GM18502 (cell line): ENCODE data around the gene ENAH.

Experiments used
- ATAC-seq: cut with Tn5 transposase; IDR thresholded peaks from one replicate; pipeline ENCODE4 v1.9.1; 2021; ENCODE audit warnings: mild to moderate bottlenecking; ENCODE audit not compliant: unreplicated experiment, poor library complexity

The ENAH gene

GRCh38 chr1:225610539-225610938 is 42.4 kb downstream of the ENAH start:
- ATAC-seq: no peak

DNA sequence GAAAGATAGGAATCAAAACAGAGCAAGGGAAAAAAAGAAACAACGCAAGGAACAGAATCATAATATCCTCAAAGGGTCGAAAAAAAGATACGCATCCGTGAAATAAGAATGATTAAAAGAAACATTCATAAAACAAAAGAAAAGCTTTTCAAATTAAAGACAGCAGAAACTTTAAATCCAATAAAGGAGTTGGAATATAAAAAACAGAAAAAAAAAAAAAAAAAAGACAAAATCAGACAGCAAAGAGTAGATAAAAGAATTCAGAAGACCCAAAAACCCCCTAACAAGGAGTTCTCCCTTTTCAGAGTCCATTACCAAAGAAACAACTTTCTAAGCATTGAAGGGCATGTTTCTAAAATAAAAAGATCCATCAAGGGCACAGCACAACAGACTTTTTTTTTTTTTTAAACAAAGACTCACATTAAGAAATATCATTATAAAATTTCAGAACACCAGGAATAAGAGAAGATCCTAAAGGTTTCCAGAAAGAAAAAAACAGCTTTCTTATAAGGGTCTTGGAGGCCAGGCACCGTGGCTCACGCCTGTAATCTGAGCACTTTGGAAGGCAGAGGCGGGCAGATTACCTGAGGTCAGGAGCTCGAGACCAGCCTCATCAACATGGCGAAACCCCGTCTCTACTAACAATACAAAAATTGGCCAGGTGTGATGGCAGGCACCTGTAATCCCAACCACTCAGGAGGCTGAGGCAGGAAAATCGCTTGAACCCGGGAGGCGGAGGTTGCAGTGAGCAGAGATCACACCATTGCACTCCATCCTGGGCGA is 44.7 kb downstream of the ENAH start:
- no peak for ATAC-seq

DNA sequence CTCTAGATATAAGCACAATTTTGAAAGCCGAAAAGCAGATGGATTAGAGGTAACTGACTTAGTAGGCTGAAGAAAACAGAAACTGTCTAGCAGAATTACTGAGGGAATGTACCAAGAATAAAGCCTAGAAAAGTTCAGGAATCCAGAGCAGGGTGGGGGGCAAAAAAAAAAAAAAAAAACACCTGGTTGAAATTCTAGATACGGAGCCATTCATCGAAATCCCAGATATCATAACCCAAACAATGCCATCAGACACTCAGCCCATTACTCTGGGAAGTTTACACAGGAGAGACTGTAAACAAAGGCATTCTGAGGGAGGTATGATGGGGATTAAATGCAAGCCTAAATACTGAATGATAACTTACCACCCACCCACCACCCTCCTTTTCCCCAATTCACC is 45.6 kb downstream of the ENAH start:
- ATAC-seq: no peak

DNA sequence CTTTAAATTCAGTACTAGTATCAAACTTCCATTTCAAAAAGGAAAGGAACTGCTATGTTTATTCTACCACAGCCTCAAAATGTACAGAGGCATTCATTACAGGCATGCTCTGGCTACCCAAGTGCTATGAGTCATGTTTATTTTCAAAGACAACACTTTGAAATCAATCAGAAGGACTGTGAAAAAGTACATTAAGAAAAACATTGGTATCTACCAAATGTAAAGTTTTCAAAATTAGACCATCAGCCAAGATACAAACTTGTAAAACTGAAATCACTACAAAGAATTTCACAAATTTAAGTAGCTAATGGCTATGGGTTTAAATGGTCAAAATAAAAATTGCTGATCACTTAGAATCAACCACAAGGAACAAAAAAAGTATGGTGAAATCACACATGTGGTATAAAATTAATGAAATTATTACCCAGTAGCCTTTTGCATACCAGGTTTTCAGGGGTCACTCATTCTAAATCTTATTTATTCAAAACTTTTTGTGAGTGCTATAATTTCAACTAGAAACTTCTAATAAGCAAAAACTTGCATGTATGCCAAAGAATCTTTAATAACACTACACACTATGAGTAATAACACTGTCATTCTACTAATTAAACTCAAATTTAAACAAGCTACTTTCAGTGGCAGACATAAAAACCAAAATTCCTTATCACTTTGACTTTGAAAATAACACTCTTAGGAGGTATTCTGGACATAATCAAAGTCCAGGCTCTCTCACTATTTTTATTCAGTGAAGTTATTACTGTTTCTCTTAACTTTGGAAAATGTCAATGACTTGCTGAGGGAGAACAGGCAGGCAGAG is 49.2 kb downstream of the ENAH start:
- no peak for ATAC-seq

- no peak for ATAC-seq
These were observed 50.2 kb downstream of the ENAH start for GRCh38 chr1:225602590-225603206.

GRCh38 chr1:225601902-225602589 is 50.9 kb downstream of the ENAH start:
- ATAC-seq: no peak

DNA sequence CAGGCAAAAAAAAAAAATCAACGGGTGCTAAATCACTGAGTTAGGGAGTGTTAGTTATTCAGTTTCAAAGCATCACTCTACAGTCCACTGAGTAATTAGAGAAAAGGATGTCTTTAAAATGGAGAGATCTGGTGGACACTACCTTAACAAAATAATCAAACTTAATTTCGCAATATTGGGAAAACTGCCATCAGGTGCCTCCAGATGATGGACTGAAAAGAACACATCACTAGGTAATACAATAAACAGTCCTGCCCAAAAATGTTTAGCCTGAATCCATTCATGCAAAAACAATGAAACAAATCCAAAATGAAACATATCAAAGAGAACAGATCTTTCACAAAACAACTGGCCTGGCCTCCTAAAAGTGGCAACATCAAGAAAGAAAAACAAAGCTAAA is 54.1 kb downstream of the ENAH start:
- no peak for ATAC-seq

DNA sequence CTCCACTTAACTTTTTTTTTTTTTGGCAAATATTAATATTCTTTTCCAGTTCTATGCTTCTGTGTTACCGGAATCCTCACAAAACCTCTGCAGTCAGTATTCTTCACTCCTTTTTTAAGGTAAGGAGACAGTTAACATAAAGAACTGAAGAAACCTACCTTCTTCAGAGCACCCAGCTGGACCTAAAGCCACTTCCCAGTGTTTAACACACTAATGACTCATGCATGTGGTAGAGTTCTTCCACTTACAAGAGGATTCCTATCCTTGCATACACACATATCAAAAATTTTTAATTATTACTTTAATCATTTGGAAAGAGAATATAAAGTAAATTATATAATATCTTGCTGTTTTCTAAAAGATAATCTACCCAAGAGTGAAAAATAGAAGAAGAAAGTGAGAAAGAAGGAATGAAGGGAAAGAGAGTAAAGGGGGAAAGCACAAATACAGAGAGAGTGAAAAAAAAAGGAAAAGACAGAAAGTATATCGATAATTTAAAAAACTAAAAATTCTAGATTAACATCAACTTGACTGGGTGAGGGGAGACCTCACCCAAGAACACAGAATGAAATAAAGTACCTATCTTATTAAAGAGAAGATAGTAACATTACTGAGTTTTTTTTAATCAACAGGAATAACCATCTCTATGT is 54.9 kb downstream of the ENAH start:
- no peak for ATAC-seq

DNA sequence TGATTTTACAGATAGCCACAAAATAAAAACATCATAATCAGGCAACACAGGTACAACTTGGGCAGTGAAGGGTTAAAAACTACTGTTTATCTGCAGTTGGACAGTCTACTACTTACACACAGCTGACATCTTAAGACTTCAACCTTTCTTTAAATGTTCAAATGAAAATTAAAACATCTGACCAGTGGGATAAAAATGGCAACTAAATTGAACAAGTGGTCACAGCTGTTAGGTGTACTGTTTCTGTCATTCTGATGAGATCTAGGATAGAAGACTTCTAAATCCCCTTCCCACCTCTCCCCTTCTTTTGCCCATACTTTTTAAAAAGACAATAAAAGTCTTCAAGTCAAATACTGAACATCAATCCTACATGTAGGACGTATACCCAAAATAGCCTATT is 56.2 kb downstream of the ENAH start:
- ATAC-seq: no peak

DNA sequence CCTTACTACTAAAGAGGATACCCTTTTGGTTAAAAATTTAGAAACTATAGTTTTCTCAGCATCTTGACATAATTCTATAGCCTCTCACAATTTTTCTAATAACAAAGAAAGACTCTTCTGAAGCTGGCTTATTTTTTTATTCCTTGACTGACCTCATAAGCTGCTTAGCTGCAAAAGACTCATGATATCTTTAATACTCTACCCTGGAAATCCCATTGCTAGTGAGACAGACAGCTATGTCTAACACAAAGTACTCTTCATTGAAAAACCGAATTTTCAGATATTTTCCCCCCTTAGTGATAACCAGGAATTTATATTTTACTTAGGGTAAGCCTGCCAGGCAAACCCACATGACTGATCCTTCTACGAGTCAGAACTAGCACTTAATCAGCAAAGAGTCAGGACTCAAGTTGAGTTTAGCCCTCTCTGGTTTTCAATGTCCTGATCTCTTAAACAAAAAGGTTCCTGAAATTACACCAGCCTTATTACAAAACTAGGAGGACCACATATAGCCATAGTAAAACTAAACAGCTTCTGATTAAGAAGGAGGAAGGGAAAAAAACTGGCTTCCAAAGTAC is 56.9 kb downstream of the ENAH start:
- ATAC-seq: no peak

- ATAC-seq: no peak
These were observed 57.5 kb downstream of the ENAH start for GRCh38 chr1:225595452-225595851.

- ATAC-seq: no peak
These were observed 59.5 kb downstream of the ENAH start for GRCh38 chr1:225593414-225593813.

GRCh38 chr1:225592362-225593025 is 60.4 kb downstream of the ENAH start:
- ATAC-seq: no peak

GRCh38 chr1:225587310-225587709 is 65.6 kb downstream of the ENAH start:
- no peak for ATAC-seq

DNA sequence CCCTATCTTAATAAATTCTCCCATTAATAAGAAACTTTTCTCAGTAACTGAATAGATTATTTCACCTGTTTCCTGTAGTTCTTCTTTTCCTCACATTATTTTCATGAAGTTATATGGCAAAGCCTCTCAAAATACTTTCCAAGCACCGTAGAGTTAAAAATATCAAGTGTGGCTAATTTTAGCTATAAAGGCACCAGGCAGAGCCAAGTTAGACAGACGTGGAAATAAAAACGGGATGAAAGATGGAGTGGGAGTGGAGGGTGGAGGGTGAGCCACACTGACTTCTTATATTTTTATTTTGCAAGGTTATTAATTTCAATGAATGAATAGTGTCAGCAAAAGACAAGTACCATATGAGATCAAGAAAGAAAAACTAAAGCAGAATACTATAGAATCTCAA is 71.7 kb downstream of the ENAH start:
- ATAC-seq: no peak

DNA sequence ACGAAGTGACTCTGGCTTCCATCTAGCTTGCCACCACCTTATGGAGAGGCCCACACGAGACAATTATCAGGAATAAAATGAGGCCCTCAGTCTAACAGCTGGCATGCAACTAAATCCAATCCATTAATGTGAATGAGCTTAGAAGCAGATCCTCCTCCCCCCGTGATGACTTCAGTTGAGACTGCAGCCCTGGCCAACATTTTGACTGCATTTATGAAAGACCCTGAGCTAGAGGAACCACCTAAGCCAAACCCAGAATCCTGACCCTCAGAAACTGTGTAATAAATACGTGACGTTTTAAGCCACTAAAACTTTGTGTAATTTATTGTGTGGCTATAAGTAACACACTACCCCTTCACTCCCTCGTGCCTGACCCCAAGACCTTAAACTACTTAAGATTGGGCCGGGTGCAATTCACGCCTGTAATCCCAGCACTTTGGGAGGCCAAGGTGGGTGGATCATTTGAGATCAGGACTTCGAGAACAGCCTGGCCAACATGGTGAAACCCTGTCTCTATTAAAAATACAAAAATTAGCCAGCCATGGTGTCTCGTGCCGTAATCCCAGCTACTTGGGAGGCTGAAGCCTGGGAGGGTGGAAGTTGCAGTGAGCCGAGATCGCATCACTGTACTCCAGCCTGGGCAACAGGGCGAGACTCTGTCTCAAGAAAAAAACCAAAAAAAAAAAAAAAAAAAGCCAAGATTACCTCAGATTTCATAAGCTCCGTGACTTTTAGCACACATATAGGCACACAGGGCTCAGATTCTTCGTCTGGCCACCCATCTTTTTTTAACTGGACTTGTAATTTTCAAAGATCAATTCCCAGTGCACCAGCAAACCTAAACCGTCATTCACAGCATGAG is 72.5 kb downstream of the ENAH start:
- no peak for ATAC-seq

DNA sequence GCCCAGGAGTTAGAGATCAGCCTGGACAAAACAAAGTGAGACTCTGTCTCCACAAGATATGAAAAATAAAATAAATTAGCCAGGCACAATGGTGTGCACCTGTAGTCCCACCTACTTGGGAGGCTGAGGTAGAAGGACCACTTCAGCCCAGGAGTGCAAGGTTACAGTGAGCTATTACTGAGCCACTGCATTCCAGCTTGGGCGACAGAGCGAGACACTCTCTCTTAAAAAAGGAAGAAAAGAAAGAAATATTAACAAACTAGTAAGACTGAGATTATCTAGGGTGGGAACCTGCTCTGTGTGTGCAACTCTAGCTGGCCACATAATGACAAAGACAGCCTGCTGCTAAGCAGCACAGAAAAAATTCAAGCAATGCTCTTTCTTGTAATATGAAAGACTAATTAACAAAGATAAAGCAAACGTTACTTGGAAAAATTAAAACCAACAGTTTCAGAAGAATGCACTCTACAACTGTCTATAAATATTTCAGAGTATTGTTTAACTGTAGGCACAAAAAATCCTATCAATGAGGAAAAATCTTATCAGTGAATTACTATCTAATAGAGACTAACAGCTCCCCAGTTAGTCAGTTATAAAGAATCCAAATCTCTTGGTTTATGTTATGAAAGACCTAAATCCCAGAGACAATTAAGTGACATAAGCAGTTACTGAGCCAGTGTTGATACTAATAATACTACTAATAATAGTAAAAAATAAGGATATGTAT is 74.5 kb downstream of the ENAH start:
- no peak for ATAC-seq

- ATAC-seq: no peak
These were observed 75.7 kb downstream of the ENAH start for GRCh38 chr1:225577241-225577640.
